Rectal smooth muscle tissue (tissue), 1 donor: ENCODE measurements around the gene TRABD.

Source experiments
- H3K27ac ChIP-seq: one replicate; pipeline ENCODE4 v1.7.0; 2013; ENCODE audit warnings: low read depth, low read length, inconsistent platforms
- H3K27me3 ChIP-seq: one replicate; pipeline ENCODE4 v1.7.0; 2013; ENCODE audit warnings: low read length; ENCODE audit not compliant: control insufficient read depth, insufficient read depth
- H3K36me3 ChIP-seq: one replicate; pipeline ENCODE4 v1.7.0; 2013; ENCODE audit warnings: low read length; ENCODE audit not compliant: control insufficient read depth, insufficient read depth
- H3K4me1 ChIP-seq: one replicate; pipeline ENCODE4 v1.7.0; 2013; ENCODE audit warnings: low read length; ENCODE audit not compliant: control insufficient read depth, insufficient read depth
- H3K4me3 ChIP-seq: one replicate; pipeline ENCODE4 v1.7.0; 2013; ENCODE audit warnings: low read length
- H3K9ac ChIP-seq: one replicate; pipeline ENCODE4 v1.7.0; 2013; ENCODE audit warnings: low read length

Gene TRABD

DNA sequence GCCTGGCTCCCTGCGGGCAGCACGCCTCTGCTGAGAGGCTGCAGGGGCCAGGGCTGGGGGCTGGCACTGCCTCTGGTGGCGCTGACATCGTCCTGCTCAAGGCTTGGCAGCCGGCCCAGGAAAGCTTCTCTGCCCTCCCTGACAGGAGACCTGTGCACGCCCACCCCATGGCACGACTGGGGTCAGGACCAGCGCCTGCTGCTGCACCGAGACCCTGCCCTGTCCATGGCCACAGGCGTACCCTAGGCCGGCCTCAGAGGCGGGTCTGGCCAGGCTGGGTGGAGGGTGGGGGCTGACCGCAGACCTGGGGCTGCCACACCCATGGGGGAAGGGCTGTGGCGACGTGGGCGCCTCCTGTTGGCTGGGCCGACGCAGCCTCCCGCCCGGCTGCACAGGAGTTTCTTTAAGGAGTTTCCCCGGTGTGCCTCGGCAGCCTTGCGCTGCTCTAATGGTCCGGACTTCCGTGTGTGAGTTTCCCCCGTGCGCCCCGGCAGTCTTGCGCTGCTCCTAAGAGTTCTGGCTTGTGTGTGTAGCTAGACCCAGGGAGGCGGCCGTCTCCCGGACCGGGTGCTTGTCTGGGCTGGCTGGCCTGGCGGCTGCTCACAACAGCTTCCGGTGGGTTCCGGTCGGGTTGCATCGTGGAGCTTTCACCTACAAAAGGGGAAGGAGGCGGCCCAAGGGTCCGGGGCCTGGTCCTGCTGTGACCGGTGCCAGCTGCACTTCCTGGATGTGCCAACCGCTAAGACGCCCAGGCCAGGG is 4.6 kb downstream of the TRABD start:
- peak overlapping the region; percentile 77 for H3K9ac ChIP-seq
- peaks cover 12% of the 10 kb centered on the region for H3K4me1 ChIP-seq
- H3K36me3 ChIP-seq: peaks cover 4% of the 10 kb centered on the region
- peak overlapping the region; percentile 74 for H3K4me3 ChIP-seq
- peak overlapping the region; percentile 71 for H3K27ac ChIP-seq
- no peaks in the 10 kb centered on the region for H3K27me3 ChIP-seq

DNA sequence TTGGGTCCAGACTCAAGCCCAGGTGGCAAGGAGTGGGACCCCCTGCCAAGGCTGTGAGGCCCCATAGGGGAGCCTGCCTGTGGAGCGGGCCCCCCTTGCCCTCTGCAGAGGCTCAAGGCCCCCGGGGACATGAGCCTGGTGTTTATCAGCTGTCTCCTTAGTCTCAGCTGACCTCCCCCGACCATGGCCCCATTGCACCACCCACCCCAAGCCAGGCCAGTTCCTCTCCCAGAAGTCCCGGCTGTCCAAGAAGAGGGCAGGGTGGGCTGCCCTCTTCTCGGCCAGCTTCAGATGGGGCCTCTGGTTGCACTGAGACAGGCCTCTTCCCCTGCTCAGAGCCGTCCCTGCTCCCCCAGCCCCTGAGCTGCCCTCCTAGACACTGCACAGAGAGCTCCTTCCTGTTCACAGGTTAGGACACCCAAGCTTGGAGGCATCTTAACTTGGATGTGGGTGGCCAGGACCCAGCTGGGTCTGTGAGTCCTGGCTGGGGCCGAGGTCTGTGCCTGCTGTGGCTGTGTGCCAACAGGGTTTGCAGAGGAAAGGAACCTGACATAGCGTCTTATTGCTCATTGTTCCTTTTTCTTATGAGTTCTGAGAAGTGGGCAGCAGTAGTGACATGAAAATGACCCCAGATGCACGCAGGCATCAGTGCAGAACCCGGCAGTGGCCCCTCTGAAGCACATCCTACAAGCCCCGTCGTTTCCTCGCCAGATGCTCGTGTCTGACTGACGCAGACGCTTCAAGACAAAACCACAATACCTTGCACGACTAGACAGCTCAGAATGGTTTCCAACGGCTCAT is 5.4 kb downstream of the TRABD start:
- Histone ChIP-seq H3K27ac (peak overlapping the region; percentile 71), H3K36me3 (peaks cover 4% of the 10 kb centered on the region), H3K9ac (peak overlapping the region; percentile 77), H3K27me3 (no peaks in the 10 kb centered on the region), H3K4me3 (peak overlapping the region; percentile 74), H3K4me1 (peaks cover 12% of the 10 kb centered on the region)

DNA sequence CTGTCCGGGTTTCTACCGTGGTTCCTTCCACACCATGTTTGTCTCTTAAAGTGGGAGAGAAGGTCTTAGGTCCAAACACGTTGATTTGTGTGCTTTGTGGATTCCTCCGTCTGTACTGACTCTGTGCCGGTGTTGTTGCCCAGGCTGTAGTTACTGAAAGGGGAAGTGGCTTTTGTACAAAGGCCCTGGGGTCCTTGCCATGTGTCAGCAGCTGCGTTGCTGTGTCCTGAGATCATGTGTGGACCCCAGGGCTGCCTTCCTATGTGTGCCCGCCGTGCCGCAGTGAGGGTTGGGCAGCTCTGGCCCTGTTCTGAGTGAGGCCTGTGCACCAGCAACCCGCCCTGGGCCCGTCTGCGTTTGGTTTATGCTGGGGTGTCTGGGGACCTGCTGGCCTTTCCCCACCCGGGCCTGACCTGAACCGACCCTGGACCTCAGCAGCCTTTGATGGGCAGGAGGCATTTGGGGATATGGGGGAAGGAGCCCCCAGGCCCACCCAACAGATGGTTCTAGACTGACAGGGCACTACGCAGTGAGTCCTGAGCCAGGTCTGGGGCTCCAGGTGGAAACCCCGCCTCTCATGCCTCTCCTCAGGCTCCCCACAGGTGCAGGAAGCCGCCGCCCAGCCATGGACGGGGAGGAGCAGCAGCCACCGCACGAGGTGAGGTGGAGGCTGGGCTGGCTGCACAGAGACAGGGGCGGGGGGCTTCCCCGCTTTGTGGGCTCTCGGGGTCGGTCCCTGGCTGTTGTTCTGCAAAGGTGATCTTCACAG is 6.9 kb downstream of the TRABD start:
- Histone ChIP-seq H3K36me3 (peaks cover 4% of the 10 kb centered on the region), H3K4me3 (no peak overlapping the region), H3K27ac (no peak overlapping the region), H3K9ac (no peak overlapping the region), H3K27me3 (no peaks in the 10 kb centered on the region), H3K4me1 (peaks cover 9% of the 10 kb centered on the region)

DNA sequence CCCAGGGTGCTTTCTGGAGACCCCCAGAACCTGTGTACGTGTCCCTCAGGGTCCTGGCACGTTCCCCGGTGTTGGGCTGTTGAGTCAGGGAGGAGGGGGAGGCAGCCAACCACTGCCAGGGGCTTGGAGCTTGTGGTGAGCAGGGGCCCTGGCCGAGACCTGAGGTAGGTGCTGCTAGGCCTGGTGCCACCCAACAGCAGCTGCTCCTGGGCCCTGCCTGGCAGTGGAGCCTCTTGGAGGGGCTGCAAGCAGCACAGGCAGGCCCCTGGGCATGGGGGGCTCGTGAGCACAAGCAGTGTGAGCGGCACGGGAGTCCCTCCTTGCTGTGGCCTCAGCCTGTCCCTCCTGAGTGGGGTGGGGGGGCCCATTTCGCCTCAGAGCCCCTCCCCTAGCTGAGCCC is 7.9 kb downstream of the TRABD start:
- Histone ChIP-seq H3K27ac (no peak overlapping the region), H3K9ac (no peak overlapping the region), H3K36me3 (peaks cover 4% of the 10 kb centered on the region), H3K4me1 (peaks cover 9% of the 10 kb centered on the region), H3K27me3 (no peaks in the 10 kb centered on the region), H3K4me3 (no peak overlapping the region)

DNA sequence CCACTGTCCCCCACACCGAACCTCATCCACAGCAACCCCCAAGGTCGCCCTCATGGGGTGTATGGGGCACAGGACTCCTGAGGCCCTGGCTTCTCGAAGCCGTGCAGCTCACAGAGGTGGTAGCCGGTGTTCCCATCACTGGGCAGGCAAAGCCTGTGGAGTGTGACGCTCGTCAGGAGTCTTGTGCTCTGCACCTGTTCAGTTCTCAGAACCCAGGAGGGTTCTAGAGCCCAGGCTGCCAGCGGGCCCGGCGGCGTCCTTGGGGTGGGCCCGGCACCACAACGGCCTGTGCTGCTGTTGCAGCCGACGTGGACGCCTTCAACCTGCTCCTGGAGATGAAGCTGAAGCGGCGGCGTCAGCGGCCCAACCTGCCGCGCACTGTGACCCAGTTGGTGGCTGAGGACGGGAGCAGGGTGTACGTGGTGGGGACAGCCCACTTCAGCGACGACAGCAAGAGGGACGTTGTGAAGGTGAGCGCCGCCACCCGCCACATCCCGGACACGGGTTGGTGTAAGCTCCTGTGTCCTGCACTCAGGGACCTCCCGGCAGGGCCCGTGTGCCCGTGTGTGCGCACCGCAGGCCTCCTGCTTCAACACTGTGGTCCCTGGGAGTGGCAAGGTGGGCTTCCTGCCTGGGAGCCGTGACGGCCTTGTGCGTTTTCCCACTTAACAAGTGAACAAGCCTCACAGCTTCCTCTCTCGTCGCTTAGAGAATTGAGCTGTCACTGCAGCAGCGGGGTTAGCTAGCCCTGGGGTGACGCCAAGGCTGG is 8.5 kb downstream of the TRABD start:
- H3K4me3 ChIP-seq: no peak overlapping the region
- peaks cover 9% of the 10 kb centered on the region for H3K4me1 ChIP-seq
- peaks cover 4% of the 10 kb centered on the region for H3K36me3 ChIP-seq
- no peaks in the 10 kb centered on the region for H3K27me3 ChIP-seq
- H3K9ac ChIP-seq: no peak overlapping the region
- H3K27ac ChIP-seq: no peak overlapping the region

DNA sequence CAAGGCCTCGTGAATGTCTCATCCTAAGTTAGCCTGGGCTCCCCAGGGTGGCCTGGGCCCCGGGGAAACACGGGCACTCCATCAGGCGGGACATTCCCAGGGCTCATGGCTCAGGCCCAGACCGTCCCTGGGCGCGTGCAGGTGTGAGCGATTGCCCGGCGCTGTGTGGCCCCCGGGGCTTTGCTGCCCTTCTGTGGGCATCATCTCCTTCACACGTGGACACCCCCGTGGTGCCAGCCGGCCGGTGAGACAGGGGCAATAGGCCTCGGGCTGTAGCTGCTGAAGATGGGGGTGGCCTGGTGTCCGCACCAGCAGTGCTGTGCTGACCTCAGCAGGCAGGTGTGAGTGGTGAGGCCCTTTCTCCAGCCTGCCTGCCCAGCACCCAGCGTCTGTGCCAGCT is 10.5 kb downstream of the TRABD start:
- no peak overlapping the region for H3K4me3 ChIP-seq
- no peaks in the 10 kb centered on the region for H3K27me3 ChIP-seq
- H3K4me1 ChIP-seq: peaks cover 7% of the 10 kb centered on the region
- H3K36me3 ChIP-seq: peaks cover 4% of the 10 kb centered on the region
- H3K9ac ChIP-seq: no peak overlapping the region
- no peak overlapping the region for H3K27ac ChIP-seq

DNA sequence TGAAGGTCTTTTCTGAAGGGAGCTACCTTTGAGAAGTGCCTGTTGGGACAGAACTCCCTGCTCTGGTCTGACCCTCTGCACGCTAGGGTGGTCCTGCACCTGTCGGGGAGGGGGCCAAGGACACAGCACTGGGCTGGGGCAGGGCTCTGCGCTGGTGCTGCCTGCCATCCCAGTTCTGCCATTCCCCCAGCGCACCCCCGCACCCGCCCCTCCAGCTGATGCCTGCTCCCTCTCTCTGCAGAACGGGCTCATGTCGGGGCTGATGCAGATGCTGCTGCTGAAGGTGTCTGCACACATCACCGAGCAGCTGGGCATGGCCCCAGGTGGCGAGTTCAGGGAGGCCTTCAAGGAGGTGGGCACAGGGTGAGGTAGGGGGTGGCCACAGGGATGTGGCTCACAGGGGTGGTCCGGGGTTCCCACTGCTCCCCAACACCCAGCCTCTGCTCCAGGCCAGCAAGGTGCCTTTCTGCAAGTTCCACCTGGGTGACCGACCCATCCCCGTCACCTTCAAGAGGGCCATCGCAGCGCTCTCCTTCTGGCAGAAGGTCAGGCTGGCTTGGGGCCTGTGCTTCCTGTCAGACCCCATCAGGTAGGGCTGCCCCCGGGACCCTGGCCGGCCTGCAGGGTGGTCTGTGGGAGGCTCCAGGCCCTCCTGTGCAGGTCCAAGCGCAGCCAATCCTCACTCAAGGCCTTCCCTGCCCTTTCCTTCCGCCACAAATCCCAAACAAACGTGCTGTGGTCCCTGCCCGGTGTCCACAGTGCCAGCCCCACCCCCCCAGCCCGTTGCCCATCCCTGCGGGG is 11.5 kb downstream of the TRABD start:
- no peaks in the 10 kb centered on the region for H3K27me3 ChIP-seq
- H3K4me1 ChIP-seq: peaks cover 11% of the 10 kb centered on the region
- no peak overlapping the region for H3K4me3 ChIP-seq
- no peak overlapping the region for H3K27ac ChIP-seq
- H3K36me3 ChIP-seq: peaks cover 4% of the 10 kb centered on the region
- H3K9ac ChIP-seq: no peak overlapping the region

DNA sequence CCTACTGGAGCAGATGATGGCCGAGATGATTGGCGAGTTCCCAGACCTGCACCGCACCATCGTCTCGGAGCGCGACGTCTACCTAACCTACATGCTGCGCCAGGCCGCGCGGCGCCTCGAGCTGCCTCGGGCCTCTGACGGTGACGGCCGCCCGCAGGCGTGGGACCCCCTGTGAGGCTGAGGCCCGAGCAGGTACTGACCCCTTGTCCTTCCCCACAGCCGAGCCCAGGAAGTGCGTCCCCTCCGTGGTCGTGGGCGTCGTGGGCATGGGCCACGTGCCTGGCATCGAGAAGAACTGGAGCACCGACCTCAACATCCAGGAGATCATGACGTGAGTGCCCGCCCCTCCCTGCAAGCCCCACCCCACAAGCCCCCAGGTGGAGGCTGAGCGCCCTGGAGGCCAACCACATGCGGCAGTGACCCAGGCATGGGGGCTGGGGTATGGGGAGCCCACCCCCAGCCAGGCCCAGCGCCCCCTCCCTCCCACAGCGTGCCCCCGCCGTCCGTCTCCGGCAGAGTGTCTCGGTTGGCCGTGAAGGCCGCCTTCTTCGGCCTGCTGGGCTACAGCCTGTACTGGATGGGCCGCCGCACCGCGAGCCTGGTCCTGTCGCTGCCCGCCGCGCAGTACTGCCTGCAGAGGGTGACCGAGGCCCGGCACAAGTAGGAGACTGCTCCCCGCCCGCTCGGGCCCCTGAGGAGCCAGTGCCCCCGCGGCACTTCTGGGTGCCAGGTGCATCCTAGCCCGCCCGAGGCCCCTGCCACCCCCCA is 12.3 kb downstream of the TRABD start:
- Histone ChIP-seq H3K36me3 (peaks cover 4% of the 10 kb centered on the region), H3K9ac (no peak overlapping the region), H3K4me1 (peaks cover 13% of the 10 kb centered on the region), H3K27me3 (no peaks in the 10 kb centered on the region), H3K4me3 (no peak overlapping the region), H3K27ac (no peak overlapping the region)

DNA sequence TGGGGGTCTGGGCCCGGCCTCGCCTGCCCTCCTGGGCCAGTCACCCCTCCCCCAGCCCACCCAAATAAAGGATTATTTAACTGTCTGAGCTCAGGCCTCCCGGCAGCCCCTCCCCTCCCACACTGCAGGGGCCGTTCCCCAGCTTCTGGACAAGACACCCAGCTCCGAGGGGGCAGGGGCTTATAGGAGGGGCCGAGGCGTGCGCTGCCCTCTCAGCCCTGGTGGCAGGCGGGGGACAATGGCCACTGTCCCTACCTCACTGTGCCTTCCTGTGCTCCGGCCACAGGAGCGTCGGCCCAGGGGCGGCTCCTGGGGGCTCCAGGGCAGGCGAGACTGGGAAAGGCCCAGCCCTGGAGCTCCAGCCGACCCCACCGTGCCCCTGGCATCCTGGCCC is 12.9 kb downstream of the TRABD start:
- no peak overlapping the region for H3K27ac ChIP-seq
- no peak overlapping the region for H3K4me3 ChIP-seq
- peaks cover 4% of the 10 kb centered on the region for H3K36me3 ChIP-seq
- H3K9ac ChIP-seq: no peak overlapping the region
- H3K4me1 ChIP-seq: peaks cover 13% of the 10 kb centered on the region
- no peaks in the 10 kb centered on the region for H3K27me3 ChIP-seq

DNA sequence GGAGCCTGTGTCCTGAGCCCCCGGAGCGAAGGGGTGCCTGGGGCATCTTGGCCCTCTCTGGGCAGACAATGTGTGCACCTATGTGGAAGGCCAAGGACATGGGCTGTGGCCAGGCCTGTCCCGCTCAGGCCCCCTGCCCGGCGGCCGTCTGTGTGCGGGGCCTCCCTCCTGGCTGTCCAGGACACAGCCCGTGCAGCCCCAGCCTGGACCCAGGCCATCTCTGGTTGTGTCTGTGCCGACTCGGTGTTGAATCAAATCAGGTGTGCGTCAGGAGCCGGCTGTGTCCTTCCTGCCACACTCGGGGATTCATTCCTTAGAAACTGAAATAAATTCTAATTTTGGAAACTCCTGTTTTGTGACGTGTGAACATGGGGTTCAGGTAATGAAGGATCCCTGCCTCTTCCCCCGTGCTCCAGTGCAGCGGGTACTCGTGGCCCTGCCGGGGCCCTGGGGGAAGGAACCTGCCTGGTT is 13.6 kb downstream of the TRABD start:
- Histone ChIP-seq H3K4me3 (peak overlapping the region; percentile 68), H3K27me3 (no peaks in the 10 kb centered on the region), H3K4me1 (peaks cover 13% of the 10 kb centered on the region), H3K9ac (no peak overlapping the region), H3K27ac (no peak overlapping the region), H3K36me3 (peaks cover 4% of the 10 kb centered on the region)
